Inflammatory macrophage treated with lipopolysaccharide for 1 hour (primary cell): Measurements from ENCODE around the gene LYSET.
"Not testable (repeated sequence)": the region's sequence is repeated elsewhere in the genome, so short reads cannot be mapped to it uniquely, and the experiment has no call there.

Experiments used
- DNase-seq, 2 donors: peaks; one replicate each; pipeline ENCODE4 v3.0.0-alpha.2; 2020 to 2022

The LYSET gene, protein sequence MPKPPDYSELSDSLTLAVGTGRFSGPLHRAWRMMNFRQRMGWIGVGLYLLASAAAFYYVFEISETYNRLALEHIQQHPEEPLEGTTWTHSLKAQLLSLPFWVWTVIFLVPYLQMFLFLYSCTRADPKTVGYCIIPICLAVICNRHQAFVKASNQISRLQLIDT

DNA sequence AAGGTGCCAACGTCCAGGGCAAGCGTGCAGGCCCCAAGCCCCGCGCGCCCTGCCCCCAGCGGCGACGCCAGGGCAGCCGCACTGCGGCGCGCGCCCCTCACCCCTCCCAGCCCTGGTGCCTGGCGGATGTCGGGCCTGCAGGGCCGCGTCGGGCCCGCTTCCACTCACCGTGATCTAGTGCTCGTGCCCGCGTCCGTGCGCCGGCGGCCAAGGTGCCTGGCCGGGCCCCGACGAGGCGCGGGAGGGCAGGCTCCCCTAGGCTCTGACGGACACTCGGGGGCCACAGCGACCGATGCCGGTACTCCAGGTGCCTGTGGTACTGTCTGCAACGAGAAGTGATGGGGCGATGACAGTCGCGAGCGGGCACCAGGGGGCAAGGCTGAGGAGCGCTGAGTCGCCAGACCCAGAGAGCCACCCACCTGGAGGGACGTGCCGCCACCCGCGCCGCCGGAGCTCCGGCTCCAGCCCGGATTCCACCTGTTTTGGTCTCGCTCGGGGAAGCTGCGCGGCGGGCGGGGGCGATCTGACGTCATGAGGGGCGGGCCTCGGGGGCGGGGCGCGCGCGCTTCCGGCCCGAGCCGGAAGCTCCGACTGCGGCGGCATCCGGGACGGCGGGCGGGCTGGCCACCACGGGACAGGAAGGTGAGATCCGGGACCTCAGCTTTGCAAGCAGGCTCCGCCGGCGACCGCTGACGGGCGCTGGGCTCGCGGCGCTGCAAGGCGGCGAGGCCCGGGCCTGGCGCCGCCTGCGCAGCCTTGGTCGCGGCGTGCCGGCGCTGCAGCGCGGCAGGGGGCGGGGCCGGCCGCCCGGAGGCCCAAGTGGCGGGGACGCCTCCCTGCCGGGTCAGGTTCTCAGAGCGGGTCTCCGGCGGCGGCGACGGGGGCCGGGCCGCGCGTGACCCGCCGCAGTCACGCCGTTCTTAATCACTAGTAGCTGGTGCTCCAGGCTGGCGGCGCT is at the start of gene LYSET, which contains the start of gene MOAP1:
LYSET (plus strand) TSS at position 927 of the 958 bp plus-strand sequence. CDS start 89 bp downstream, outside the sequence.
MOAP1 (minus strand) TSS at position 507 of the 958 bp plus-strand sequence. CDS start 655 bp downstream, outside the sequence.
- DNase-seq = peak; percentile 85 to 88

GRCh38 chr14:93135399-93135798 is 49.7 kb upstream of the LYSET start:
- DNase-seq = no peak

DNA sequence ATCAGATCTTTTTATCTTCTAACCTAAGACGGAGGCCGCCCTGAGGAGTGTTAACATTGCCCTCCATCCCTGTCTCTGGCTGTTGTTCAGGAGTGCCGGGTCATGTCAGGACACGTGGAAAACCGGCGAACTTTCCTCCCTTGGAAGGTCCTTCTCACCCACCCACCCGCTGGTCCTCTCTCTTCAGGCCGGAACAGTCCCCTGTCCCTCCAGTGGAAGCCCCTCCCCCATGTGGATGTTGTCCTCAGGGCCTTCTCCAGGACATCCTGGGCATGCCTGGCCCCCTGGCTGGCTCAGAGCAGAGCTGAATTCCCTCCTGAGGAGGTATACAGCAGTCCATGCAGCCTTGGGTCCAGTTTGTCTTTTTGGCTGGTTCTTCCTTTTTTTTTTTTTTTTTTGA is 49.1 kb upstream of the LYSET start:
- no peak for DNase-seq

DNA sequence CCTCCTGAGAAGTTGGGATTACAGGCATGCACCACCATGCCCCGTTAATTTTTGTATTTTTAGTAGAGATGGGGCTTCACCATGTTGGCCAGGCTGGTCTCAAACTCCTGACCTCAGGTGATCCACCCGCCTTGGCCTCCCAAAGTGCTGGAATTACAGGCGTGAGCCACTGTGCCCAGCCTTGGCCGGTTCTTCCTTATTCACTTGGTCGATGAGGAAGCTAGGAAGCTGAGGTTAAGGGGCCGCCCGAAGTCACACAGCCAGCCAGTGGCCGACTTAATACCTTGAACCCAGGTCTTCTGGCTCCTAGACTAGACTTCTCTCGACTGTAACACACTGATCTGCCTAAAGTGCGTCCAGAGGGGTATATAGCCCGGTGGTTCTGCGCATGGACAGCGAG is 48.6 kb upstream of the LYSET start:
- not testable (repeated sequence) for DNase-seq

GRCh38 chr14:93137864-93138263 is 47.3 kb upstream of the LYSET start:
- no peak for DNase-seq

DNA sequence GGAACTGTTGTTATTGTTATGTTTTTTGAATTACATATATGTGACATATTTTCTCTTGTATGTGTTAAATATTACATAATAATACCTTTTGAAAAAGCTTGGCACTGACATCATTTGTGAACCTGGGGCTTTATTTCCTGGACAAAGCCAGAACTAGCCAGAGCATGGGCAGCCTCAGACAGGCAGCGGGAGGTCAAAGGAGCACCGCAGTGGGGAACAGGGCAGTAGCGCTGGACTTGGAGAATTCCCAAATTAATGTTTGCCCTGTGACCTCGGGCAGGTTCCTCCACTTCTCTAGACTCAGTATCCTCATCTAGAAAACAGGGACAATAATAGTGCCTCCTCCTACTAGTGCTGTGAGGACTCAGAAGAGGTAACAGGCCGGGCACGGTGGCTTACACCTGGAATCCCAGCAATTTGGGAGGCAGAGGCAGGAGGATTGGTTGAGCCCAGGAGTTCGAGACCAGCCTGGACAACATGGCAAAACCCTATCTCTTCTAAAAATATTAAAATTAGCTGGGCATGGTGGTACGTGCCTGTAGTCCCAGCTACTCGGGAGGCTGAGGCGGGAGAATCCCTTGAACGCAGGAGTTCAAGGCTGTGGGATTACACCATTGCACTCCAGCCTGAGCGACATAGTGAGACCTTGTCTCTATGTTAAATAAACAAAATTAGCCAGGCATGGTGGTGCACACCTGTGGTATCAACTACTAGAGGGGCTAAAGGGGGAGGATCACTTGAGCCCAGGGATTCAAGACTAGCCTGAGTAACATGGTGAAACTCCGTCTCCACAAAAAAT is 42.1 kb upstream of the LYSET start:
- DNase-seq = no peak

GRCh38 chr14:93146119-93146518 is 39.0 kb upstream of the LYSET start:
- no peak for DNase-seq

DNA sequence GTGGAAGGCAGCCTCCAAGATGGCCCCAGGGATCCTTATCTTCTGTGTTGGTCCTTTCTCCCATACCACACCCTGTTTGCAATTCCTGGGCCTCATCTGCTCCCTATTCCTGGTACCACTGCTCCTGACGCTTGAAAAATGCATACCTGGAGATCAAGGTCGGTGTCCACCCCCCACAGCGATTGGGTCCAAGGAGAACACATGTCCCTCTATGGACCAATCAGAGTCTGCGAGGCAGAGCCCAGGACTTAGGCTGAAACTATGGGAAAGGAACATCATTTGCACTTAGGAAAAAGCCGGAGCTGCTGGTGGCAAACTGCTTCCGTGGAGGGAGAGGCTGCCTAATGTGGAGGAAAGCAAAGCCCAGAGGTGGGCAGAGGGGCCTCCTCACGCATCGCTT is 36.1 kb upstream of the LYSET start:
- DNase-seq = no peak

GRCh38 chr14:93150227-93151208 is 34.6 kb upstream of the LYSET start:
- DNase-seq = peak; percentile 66 to 71

DNA sequence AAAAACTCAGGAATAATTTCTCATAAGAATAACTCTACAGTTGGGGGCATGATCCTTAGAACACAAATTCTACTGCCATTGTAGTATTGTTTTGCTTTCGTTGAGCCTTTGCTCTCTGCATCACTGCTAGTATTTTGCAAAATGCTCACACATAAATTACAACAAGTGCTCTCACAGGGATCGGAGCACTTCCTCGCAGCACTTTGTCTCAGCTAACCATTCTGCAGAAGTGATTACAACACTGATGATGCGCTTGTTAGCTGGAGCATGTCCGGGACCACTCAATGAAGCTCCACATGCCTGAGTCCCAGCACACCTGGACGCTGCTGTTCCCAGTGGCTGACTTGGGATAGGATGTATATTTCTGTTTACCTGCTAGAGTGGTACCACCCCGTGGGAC is 32.0 kb upstream of the LYSET start:
- DNase-seq = peak; percentile 20 to 22

DNA sequence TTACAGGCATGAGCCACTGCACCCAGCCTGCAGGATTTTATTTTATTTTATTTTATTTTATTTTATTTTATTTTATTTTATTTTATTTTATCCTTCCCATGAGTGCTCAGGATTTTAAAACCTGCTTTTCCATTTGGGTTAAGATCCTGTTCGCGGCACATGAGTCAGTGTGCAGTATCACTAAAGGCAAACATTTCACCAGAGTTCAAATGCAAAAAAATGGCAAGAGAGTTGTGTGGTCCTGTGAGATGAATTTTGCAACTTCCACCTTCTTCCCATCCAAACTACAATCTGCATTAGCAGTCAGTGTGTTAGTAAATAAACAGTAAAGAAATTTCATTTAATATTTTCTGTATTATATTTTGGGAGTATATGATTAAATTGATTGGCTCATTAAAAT is 29.4 kb upstream of the LYSET start:
- DNase-seq = no peak

GRCh38 chr14:93156693-93157369 is 28.3 kb upstream of the LYSET start:
- no peak for DNase-seq

DNA sequence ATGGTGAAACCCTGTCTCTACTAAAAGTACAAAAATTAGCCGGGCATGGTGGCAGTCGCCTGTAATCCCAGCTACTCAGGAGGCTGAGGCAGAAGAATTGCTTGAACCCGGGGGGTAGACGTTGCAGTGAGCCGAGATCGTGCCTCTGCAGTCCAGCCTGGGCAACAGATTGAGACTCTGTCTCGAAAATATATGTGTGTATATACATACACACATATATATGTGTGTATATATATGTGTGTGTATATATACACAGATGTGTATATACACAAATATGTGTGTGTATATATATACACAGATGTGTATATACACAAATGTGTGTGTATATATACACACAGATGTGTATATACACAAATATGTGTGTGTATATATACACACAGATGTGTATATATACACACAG is 26.8 kb upstream of the LYSET start:
- not testable (repeated sequence) for DNase-seq

- DNase-seq = not testable (repeated sequence)
Observed at GRCh38 chr14:93159625-93160352, 25.3 kb upstream of the LYSET start.

GRCh38 chr14:93160353-93160801 is 24.7 kb upstream of the LYSET start:
- DNase-seq = peak; percentile 9 to 28

GRCh38 chr14:93161411-93161940 is 23.6 kb upstream of the LYSET start:
- no peak for DNase-seq

DNA sequence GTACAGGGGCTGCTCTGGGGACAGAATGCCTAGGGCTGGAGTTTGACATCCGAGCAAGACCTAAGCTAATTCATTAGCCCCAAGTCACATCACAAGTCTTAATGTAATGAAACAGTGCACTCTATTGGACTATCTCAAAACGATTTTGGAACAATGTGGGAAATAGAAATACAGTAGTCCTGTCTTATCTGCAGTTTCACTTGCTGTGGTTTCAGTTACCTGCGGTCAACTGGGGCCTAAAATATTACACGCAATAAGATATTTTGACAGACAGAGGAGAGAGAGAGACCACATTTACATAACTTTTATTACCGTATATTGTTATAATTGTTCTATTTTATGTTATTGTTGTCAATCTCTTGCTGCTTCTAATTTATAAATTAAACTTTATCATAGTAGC is 21.6 kb upstream of the LYSET start:
- DNase-seq = no peak

DNA sequence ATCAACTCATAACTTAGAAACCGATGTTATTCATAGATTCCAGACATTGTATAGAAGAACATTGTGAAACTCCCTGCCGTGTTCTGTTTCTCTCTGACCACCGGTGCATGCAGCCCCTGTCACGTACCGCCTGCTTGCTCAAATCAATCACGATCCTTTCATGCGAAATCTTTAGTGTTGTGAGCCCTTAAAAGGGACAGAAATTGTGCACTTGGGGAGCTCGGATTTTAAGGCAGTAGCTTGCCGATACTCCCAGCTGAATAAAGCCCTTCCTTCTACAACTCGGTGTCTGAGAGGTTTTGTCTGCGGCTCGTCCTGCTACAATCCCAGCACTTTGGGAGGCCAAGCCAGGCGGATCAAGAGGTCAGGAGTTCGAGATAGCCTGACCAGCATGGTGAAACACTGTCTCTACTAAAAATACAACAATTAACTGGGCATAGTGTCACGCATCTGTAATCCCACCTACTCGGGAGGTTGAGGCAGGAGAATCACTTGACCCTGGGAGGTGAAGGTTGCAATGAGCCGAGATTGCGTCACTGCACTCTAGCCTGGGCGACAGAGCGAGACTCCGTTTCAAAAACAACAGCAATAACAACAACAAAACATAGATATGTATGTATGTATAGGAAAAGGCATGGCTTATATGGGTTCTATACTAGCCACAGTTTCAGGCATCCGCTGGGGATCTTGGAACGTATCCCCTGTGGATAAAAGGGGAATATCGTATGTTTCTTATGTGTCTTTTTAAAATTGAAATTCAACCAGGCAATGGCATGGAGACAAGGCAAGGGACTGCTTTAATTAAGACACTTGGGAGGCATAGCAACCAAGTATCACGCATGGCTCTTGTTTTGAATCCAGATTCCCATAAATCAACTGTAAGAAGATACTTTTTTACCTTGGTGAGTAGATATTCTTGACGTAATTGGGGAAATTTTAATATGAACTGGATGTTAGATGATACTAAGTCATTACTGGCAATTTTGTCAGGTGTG is 19.5 kb upstream of the LYSET start:
- DNase-seq = not testable (repeated sequence)

- not testable (repeated sequence) for DNase-seq
Observed at GRCh38 chr14:93168610-93169009, 16.5 kb upstream of the LYSET start.
